ACHN (cell line): ENCODE data around the gene SYT11.

Experiments used
- DNase-seq: peaks from one replicate; pipeline ENCODE4 v3.0.0-alpha.2; 2015
- in situ Hi-C: cut with HindIII; loops from 2 replicates; pipeline ENCODE4 v1.10.0; 2017; ENCODE audit warnings: low sequenced_read_pairs, low pct_ligation_motif_present, low pct_unique_long_range_greater_than_20kb

Gene SYT11

DNA sequence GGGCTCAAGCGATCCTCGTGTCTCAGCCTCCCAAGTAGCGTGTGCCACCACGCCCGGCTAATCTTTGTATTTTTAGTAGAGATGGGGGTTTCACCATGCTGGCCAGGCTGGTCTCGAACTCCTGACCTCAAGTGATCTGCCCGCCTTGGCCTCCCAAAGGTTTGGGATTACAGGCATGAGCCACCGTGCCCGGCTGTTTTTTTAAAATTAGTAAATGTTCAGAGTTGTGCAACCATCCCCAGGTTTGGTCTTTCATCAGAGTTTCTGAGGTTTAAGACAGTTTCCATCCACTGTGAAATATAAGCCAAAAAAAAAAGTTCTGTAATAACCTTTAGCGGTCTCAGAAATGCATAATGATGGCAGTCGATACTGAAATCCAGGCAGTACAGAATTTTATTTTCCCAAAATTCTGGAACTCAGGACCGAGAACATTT is 550 bp upstream of the SYT11 start:
- no peak for DNase-seq
- in situ Hi-C loops: no loop called here

DNA sequence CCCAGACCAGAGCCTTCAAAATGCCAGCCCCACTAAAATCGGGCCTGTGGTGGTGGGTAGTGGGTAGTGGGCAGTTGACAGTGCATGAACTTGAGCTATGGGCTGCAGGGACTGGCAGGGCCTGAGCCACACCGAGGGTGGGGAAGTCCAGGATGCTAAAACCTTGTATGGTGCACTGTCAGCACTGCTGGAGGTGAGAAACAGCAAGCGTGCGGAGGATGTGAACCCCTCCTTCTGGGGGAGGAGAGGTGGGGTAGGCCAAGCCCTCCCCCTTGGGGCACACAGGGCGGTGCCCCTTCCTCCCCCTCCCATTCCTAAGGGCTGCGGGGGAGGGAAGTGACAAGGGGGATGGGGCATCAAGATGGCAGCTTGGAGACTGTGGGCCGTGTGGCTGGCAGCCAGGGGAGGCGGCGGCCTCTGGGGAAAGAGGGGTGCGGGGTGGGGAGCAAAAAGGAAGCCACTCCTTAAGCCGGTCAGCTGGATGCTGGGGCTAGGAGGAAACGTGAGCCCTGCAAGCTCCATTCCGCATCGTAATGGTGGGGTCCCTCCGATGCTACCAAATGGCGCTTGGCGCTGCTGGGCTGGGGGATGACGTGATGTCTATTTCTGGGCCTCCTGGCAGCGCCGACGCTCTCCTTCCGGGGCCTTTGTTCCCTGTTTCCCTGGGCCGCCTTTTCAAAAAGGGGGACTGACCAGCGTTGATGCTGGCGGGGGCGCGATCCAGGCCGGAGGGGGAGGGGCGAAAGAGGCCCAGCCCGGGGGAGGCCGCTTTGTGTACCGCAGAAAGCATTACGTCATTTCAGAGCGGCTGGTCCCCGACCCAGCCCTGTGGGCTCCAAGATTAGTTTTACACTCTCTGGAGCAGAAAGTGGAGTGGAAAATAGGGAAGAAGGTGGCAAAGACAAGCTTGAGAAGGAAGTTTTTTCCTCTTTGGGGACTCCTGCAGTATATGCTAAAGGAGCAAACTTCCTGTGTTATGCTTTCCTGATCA is 809 bp downstream of the SYT11 start:
- in situ Hi-C loops: no loop called here
- DNase-seq: peak; percentile 84

DNA sequence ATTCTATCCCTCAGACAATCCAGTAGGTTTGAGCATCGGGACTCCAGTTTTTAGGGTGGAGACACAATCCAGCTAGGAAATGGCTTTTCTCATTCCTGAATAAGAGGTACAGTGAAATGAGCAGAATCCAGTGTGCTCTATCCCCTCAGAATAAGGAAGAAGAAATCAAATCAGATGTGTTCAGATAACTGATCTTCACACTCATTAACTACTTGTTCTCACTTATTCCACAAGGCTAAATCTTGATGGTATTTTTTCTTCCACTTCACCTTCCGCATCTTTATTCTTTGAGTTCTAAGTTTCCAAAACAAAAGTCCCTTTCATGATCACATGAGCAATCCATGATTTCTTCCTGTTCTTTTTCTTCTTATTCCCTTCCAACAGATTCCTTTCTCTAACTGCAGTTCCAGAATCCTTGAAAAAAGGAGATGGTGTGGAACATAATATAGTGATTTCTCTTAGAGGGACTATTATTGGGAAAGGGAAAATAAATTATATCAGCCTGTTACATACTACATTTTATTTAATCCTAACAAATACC is 1.7 kb downstream of the SYT11 start:
- in situ Hi-C loops: no loop called here
- peak; percentile 22 for DNase-seq

DNA sequence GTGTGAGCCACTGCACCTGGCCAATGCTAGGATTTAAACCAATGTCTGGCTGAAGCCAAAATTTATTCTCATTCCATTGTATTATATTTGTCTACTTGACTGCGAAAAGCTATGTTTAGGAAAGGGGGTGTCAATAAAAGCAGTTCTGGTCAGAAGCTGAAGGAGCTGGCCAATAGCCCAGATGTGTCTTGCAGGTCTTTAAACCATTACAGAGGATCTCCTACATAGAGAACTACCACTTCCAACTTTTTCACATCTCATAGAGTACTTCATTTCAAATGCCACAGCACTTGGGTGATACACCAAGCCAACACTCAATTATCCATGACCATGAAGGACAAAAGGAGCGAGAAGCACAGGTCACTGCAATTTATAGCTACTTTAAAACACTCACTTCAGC is 2.5 kb downstream of the SYT11 start:
- in situ Hi-C loops: no loop called here
- no peak for DNase-seq

DNA sequence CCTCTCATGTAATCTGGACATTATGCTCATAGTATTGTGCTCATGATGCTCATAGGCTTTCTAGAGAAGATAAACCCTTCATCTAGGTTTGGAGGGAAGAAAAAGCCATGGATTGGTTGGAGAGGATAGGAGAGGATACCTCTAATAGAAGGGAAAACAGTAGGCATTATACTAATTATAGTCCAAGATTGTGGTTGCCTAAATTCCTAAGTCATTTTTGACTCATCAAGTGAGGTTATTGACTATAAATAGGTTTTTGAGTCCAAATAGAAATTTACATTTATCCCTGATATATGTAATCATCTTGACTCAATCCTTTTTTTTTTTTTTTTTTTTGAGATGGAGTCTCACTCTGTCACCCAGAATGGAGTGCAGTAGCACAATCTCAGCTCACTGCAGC is 5.0 kb downstream of the SYT11 start:
- in situ Hi-C loops: no loop called here
- no peak for DNase-seq

DNA sequence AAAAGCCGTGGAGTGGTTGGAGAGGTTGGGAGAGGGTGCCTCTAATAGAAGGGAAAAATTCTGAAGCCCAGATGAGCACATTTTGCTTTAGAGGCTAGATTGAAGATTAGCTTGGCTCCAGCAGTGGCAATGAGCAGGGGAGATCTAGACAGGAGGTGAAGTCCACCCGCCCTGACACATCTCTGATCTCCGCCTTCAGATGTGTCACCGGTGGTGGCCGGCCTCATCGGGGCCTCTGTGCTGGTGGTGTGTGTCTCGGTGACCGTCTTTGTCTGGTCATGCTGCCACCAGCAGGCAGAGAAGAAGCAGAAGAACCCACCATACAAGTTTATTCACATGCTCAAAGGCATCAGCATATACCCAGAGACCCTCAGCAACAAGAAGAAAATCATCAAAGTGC is 8.4 kb downstream of the SYT11 start:
- in situ Hi-C loops: no loop called here
- DNase-seq: no peak

DNA sequence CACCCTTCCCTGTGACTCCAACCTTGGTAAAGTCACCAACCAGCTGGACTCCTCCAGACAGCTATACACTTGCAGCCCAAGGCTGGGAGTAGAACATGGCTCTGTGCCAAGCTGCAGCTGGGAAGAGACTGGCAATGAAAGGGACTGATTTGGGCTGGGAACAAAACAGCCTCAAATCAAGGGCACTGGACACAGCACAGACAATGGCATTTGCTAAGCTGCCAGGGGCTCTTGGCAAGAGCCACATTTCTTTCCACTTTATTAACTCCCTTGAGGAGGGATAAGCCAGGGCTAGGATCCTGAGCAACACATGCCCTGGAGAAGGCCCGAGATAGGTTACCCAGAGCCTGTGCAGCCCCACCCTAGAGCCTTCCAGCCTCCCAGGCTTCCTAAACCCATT is 12.0 kb downstream of the SYT11 start:
- in situ Hi-C loops: no loop called here
- DNase-seq: no peak

DNA sequence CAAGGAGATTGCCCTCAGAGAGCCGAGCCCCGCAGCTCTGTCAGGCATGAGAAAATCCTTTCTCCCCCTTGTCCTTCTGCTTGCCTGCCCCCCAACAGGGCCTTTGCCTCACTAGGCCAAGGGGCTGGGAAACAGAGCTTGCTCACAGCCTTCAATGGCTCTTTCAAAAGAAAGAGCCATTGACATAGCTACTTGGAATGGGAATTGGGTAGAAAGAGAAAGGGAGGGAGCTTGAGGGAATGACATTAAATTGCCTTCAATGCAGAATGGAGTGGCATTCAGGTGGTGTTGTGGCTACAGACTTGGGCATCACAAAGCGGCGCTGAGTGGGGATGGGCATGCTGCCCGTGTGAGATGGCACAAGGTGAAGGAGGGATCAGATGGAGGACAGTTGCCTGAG is 13.2 kb downstream of the SYT11 start:
- in situ Hi-C loops: no loop called here
- DNase-seq: no peak

DNA sequence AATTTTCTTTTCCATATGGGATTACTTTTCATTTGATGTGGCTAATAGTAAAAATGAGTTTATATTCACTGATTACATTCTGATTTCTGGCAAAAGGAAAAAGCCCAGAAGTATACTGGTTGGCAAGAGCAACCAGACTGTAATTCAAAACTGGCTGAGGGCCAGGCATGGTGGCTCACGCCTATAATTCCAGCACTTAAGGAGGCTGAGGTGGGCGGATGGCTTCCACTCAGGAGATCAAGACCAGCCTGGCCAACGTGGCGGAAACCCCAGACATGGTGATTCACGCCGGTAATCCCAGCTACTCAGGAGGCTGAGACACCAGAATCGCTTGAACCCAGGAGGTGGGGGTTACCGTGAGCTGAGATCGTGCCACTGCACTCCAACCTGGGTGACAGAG is 14.5 kb downstream of the SYT11 start:
- in situ Hi-C loops: no loop called here

DNA sequence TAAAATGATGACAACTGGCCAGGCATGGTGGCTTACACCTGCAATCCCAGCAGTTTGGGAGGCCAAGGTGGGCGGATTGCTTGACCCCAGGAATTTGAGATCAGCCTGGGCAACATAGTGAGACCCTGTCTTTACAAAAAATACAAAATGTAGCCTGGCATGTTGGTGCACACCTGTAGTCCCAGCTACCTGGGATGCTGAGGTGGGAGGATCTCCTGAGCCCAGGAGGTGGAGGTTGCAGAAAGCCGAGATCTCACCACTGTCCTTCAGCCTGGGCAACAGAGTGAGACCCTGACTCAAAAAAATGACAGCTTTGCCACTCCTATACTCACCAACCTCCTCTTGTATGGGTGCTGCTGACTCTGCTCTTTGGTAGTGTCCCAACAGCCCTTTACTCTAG is 18.6 kb downstream of the SYT11 start:
- in situ Hi-C loops: no loop called here
- DNase-seq: no peak

More for the DNA sequence above, 14.5 kb downstream of the SYT11 start:
- DNase-seq: no peak

DNA sequence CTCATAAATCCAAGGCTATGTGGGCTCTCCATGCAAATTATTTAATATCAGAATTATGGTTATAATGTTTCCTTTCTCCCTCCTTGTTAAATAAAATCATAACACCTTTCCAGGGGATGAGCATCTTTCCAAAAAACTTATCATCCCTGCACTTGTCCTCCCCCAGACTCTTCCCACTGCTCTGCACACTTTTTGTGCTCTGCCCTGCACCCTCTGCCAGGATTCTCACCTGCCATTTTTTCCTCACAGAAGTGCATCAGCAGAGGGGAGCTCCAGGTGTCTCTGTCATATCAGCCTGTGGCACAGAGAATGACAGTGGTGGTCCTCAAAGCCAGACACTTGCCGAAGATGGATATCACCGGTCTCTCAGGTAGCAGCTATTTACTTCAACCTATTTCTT is 20.9 kb downstream of the SYT11 start:
- in situ Hi-C loops: no loop called here
- no peak for DNase-seq

DNA sequence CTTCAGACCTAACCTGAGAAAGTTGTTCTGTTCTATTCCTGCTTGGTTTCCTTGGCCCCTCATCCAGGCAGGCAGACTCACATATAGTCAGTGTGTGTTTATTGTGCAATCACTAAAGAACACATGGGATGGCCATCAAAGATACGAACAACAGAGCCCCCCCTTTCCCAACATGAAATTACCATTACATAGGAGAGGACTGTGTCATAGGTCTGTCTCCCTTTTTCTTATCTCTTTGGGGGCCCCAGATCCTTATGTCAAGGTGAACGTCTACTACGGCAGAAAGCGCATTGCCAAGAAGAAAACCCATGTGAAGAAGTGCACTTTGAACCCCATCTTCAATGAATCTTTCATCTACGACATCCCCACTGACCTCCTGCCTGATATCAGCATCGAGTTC is 21.6 kb downstream of the SYT11 start:
- in situ Hi-C loops: no loop called here

DNA sequence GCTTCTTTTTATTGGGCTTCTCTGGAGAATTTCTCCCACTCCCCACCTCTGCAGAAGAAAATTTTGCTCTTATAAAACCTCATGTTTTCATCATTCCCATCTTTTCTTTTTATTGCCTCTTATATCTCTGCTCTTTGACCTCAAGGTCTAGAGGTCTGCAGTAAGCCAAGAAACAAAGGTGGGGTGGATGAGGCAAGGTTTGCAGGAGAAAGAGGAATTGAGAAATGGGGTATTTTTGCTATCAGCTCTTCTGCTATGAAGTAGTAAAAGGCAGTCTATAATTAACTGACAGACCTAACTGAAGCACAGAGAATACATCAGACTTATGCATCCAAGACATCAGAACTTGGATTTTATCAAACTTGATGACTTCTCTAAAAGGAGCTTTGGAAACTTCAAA is 22.9 kb downstream of the SYT11 start:
- in situ Hi-C loops: no loop called here
- DNase-seq: no peak

More for the DNA sequence above, 21.6 kb downstream of the SYT11 start:
- DNase-seq: no peak

DNA sequence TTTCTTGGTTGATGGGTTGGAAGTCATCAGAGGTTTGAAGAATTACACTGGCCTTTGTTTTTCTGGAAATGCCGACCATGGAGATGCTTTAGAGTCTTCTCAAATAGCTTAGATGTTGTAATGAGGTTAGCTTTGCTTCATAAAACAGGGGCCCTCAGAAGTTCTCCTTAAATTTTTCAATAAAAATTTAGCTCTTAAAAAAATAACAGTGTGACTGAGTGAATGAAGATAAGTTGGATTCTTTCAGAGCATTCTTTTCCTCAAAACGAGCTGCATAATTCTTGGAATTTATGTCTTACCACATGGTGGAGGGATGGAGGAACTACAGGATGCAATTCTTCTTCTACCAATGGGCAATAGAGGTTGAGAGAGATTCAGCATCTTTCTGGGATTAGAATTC is 23.4 kb downstream of the SYT11 start:
- no peak for DNase-seq
- in situ Hi-C loops: no loop called here

DNA sequence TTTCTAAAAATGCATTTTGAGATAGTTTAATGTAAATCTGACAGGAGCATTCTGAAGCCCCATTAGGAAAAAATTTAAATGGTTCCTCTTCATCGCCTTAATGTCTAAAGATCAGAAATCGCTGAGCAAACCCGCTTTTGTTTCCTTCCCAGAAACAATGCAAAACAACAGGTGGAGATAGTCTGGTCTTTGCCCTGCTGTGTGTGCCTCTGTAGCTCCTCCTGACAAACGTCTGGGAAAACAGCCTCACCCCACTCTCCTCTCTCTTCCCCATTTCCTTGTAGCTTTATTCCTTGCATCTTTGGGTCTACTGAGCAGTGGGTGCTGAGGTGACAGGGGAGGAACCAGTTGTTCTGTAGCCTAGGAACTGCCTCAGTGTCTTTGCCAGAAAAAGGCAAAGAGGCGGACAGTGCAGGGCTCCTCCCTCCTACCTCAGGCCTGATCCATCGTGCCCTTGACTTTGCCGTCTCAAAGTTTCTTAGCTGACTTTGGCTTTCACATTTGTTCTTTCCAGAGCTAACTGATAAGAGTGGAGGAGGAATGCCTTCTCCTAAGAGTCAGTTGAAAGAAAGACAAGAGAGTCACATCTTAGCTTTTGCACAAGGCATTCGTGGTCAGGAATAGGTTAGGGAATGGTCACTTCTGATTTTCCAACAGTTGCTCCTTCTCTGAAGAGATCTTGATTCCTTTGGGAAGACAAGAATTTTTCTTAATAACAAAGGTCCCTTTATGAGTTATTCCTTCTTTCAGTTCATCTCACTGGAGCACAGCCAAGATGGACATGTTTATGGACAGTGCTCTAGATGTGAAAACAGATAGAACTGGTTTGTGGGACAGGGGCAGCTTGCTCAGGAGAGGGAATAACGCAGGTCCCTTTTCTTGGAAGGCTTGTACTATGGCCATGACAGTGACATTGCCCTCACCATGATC is 24.9 kb downstream of the SYT11 start:
- in situ Hi-C loops: no loop called here
- DNase-seq: no peak

DNA sequence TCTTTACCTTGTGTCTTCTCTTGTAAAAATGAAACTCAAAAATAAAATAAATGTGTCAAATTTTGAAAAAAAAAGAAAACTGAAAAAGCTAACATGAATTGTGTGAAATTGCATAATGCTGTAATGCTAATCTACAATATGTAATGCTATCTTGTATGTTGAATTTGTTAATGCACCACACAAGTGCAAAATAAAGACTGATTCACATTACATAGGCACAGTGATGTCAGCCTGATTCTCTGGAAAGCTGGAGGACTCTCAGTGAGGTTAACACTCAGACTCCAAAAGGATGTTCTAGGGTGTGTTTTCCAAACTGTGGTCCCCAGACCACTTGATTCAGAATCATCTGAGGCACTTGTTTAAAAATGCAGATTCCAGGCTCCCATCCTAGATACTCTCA is 25.6 kb downstream of the SYT11 start:
- in situ Hi-C loops: no loop called here
- no peak for DNase-seq

DNA sequence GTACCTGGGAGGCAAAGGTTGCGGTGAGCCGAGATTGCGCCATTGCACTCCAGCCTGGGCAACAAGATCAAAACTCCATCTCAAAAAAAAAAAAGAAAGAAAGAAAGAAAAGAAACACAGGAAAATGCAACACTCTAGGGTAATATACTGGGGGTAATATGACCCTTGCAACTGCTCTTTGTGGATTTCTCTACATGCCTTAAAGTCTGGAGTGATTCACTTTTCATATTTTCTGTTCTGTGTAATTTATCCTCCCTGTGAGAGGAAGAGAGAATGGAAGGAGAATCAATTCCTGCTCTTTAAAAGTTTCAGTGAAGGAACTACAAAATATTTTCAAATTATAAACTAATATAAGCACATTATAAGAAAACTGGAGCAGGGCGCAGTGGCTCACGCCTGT is 29.1 kb downstream of the SYT11 start:
- no peak for DNase-seq
- in situ Hi-C loops: no loop called here

DNA sequence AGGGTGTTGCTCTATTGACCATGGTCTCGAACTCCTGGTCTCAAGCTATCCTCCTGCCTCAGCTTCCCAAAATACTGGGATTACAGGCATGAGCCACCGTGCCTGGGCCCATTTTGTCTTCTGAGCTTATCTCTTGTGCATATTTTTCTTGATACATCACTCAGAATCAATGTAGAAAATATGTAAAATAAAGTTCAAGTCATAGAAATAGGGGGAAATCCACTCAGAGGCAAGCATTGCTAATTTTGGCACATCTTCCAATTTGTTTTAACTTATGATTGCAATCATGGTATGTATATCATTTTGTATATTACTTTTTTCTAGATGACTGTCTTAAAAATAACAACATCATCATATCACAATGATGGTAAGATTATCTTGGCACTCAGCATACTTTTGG is 30.2 kb downstream of the SYT11 start:
- in situ Hi-C loops: no loop called here
- no peak for DNase-seq

DNA sequence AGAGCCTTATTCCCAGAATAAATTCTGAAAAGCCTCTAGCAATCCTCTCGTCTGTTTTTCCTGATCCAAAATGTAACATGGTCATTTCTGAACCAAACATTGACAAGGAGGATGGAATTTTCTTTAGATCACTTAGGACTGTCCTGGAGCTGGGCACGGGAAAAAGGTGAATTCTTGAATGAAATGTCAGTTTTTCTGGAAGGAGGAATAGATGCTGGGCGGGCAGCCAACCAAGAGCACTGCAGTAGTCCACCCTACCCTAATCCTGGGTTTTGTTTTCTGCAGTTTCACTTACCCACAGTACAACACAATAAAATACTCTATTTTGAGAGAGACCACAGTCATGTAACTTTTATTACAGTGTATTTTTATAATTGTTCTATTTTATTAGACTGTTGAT is 30.9 kb downstream of the SYT11 start:
- DNase-seq: no peak
- in situ Hi-C loops: no loop called here
